Activated naive CD8-positive, alpha-beta T cell treated with anti-CD3 and anti-CD28 coated beads for 36 hours (primary cell): ENCODE data around the gene KCNK16. TPM values are rescaled to one million over a fixed set of nuclear protein-coding genes. Genes with fewer than 3 reads are reported as not detected.

Experiments
- DNase-seq: peaks from one replicate; pipeline ENCODE4 v3.0.0; 2021
- H3K27ac Mint-ChIP-seq: one replicate; pipeline ENCODE4 v1.8.0; 2022; ENCODE audit warnings: mild to moderate bottlenecking, moderate library complexity, mixed read lengths
- H3K27me3 Mint-ChIP-seq: one replicate; pipeline ENCODE4 v1.8.0; 2022; ENCODE audit warnings: mild to moderate bottlenecking, mixed read lengths
- H3K36me3 Mint-ChIP-seq: one replicate; pipeline ENCODE4 v1.8.0; 2021; ENCODE audit warnings: mild to moderate bottlenecking, mixed read lengths
- H3K4me1 Mint-ChIP-seq: one replicate; pipeline ENCODE4 v1.8.0; 2021; ENCODE audit warnings: mixed read lengths
- H3K4me3 Mint-ChIP-seq: one replicate; pipeline ENCODE4 v1.8.0; 2022; ENCODE audit warnings: mild to moderate bottlenecking, moderate library complexity, mixed read lengths
- H3K9me3 Mint-ChIP-seq: one replicate; pipeline ENCODE4 v1.8.0; 2022; ENCODE audit warnings: mixed read lengths
- total RNA-seq, 2 experiments: library from RNA; stranded (reverse); gene quantifications; one replicate each; pipeline ENCODE4 v1.2.3, GENCODE V29; 2021

KCNK16 gene
- total RNA-seq, 2 experiments from 2014 or later, result not detected

DNA sequence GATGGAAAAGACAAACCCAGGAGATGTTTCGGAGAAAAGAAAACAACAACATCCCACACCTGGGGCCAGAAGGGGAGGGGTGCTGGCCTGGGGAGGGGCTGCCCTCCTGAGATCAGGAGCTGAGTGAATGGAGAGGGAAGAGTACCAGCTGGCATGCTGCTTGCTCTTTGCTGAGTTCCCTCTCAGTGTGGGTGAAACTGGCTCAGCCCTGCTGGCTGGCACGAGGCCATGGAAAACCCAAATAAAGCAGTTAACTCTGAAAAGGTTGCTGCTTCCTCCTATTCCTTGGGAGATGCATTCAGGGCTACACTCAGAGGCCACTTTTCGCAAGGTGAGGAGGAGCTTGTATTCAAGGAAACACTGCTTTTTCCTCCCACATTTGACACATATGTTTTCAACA is 8.0 kb upstream of the KCNK16 start:
- DNase-seq, result no peak
- Mint-ChIP-seq H3K27me3 (peaks cover 8% of the 10 kb centered on the region), H3K4me3 (no peak overlapping the region), H3K27ac (no peak overlapping the region), H3K4me1 (no peaks in the 10 kb centered on the region), H3K36me3 (no peaks in the 10 kb centered on the region), H3K9me3 (no peaks in the 10 kb centered on the region)

DNA sequence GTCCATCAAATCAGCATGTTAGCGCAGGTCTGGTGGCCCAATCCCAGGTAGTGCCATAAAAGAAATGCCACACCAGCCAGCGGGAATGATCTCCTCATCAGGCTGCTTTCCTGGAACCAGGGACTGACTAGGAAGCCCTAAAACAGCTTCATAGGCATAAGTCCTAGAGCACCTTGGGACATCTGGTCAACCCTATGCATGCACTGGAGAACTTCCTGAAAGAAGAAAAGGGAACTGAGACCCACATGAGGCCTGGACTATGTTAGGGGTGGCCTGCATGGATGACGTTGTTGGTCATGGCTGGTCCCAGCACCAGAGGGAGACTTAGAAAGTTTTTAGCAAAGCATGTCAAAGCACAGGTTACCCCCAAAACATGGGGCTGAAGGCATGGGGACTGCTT is 7.6 kb upstream of the KCNK16 start:
- Mint-ChIP-seq H3K9me3 (no peaks in the 10 kb centered on the region), H3K27me3 (peaks cover 8% of the 10 kb centered on the region), H3K4me1 (no peaks in the 10 kb centered on the region), H3K4me3 (no peak overlapping the region), H3K27ac (no peak overlapping the region), H3K36me3 (no peaks in the 10 kb centered on the region)
- no peak for DNase-seq

DNA sequence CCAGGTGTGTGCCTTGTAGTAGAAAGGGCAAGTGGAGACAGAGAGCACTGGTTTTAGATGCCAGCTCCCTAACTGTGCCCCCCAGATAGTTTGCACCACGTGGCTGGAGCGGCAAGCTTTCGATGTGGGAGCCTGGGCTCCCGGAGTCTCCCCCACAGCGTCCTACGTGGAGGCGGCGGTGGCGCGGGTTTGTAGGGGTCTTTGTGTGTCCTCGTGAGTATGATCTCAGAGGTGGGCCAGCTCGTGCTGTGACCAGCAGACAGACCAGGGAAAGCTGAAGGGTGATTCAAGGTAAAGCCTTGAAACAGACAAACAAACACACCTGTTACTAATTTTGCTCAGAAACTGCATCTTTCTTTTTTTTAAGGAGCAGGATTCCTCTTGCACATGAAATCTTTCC is 5.6 kb upstream of the KCNK16 start:
- Mint-ChIP-seq H3K4me3 (no peak overlapping the region), H3K9me3 (no peaks in the 10 kb centered on the region), H3K4me1 (no peaks in the 10 kb centered on the region), H3K27me3 (peaks cover 5% of the 10 kb centered on the region), H3K36me3 (no peaks in the 10 kb centered on the region), H3K27ac (no peak overlapping the region)
- no peak for DNase-seq

DNA sequence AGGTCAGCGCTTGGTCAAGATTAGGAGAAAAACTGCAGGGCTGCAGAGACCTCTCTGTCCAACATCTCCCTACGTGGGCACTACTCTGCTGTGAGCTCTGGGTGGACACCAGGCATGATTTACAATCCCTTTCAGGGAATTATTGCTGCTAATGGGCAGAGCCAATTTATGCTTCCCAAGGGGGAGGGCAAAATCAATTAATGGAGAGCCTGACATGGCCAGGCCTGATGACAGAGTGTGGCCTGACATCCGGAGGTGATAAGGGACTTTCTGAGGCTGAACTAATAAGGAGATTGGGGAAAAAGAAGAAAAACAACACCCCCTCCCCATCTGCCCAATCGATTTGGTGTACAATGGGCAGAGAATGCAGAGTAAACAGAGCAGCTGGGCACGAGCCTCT is 5.0 kb upstream of the KCNK16 start:
- Mint-ChIP-seq H3K9me3 (no peaks in the 10 kb centered on the region), H3K4me3 (no peak overlapping the region), H3K36me3 (no peaks in the 10 kb centered on the region), H3K27me3 (peaks cover 5% of the 10 kb centered on the region), H3K27ac (no peak overlapping the region), H3K4me1 (no peaks in the 10 kb centered on the region)
- DNase-seq, result no peak

DNA sequence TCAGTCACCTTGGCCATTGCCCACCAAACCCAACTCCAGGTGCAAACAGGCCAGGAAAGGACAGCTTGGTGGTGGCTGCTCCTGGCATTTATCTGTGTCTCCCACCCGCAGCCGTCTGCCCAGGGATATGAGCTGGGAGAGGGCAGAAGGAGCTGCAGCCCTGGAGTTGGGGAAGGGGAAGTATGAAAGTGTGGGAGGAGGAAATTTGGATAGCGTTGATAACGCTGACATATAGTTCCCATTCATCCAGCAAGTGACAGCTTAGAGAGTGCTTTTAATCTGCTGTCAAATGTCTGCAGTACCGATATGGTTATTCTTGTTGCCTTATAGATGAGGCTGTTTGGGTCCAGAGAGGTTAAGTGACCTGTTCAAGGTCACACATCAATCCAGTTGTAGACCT is 741 bp downstream of the KCNK16 start:
- no peak for DNase-seq
- H3K9me3 Mint-ChIP-seq, result no peaks in the 10 kb centered on the region
- H3K36me3 Mint-ChIP-seq, result no peaks in the 10 kb centered on the region
- H3K27ac Mint-ChIP-seq, result no peak overlapping the region
- H3K4me3 Mint-ChIP-seq, result no peak overlapping the region
- H3K4me1 Mint-ChIP-seq, result no peaks in the 10 kb centered on the region
- peaks cover 9% of the 10 kb centered on the region for H3K27me3 Mint-ChIP-seq

DNA sequence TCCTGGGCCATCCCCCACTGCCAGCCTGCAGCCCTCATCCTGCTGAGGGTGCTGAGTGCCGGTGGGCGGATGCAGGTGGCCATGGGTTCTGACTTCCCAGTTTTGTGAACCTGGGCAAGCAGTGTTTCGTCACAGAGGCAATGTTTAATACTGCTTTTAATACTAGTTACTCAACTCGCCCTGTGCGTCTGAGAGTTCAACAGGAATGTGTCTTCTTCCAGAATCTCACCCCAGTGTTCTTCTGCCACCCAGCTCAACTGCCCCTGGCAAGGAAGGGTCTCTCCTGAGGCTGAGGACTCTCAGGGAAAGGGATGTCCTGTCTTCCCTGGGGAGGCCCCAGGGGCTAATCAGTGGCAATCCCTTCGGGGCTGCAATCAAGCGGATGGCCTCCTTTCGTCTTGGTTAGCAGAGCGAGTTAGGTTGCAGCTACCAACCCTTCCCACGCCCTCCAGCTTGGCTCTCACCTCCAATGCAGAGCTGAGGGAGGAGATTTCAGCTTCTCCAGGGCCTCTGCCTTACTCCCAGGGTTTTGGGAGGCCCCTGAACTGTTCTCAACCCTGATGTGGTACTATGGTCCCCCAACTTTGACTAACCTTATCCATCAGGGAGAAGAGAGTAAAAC is 2.0 kb downstream of the KCNK16 start:
- Mint-ChIP-seq H3K4me1 (no peaks in the 10 kb centered on the region), H3K36me3 (no peaks in the 10 kb centered on the region), H3K27ac (no peak overlapping the region), H3K9me3 (no peaks in the 10 kb centered on the region), H3K4me3 (no peak overlapping the region), H3K27me3 (peaks cover 13% of the 10 kb centered on the region)
- no peak for DNase-seq

DNA sequence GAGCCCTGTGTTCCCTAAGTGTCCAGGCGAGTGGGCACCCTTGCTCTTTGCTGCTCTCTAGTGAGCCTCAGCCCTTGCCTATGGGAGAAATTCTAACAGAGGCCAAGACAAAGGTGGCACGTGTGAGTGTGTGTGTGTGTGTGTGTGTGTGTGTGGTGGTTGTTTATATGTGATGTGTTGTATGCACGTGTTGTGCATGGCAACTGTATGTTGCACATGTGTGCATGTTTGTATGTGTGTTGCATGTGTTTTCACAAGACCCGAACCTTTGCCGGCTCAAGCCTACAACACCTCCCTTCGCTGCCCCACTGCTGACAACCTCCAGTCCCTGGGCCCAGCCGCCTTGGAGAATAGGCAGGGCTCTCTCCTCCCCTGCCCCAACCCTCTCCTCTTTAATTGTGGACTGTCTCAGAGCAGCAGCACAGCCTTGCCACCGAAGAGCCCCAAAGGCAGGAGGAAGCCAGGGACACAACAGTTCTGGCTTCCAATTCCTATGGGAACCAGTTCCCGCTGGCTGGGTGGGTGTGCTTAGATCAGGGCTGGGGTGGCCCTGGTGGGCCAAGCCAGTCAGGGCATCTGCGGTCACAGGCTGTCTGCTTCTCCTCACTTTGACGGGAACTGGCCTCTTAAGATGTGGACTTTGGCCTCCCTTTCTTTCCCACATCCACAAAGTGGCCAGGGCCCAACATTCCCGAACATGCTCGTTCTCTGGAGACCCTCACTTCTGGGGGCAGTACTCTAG is 2.7 kb downstream of the KCNK16 start:
- DNase-seq, result no peak
- no peaks in the 10 kb centered on the region for H3K36me3 Mint-ChIP-seq
- H3K9me3 Mint-ChIP-seq, result no peaks in the 10 kb centered on the region
- H3K27ac Mint-ChIP-seq, result no peak overlapping the region
- no peak overlapping the region for H3K4me3 Mint-ChIP-seq
- H3K27me3 Mint-ChIP-seq, result peaks cover 19% of the 10 kb centered on the region
- no peaks in the 10 kb centered on the region for H3K4me1 Mint-ChIP-seq

DNA sequence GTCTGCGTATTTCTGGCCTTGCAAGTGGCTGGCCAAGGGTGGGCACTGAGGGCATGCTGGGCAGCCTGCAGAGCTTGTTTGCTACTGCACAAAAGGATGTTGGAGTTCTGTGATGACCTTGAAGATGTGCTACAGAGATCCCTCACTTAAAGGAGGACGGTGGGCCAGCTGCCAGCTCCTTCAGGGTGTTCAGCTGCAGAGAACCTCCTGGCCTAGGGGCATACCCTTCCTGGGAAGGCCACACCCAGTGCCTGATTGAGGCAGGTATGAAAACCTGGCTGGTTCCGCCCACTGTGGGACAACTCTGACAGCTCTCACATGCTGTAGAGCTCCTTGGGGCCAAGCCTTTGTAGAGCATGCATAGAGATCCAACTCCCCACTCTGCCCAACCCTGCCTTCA is 5.2 kb downstream of the KCNK16 start:
- no peak for DNase-seq
- no peak overlapping the region for H3K4me3 Mint-ChIP-seq
- H3K27ac Mint-ChIP-seq, result no peak overlapping the region
- H3K36me3 Mint-ChIP-seq, result no peaks in the 10 kb centered on the region
- no peaks in the 10 kb centered on the region for H3K9me3 Mint-ChIP-seq
- H3K27me3 Mint-ChIP-seq, result peaks cover 40% of the 10 kb centered on the region
- H3K4me1 Mint-ChIP-seq, result peaks cover 6% of the 10 kb centered on the region

DNA sequence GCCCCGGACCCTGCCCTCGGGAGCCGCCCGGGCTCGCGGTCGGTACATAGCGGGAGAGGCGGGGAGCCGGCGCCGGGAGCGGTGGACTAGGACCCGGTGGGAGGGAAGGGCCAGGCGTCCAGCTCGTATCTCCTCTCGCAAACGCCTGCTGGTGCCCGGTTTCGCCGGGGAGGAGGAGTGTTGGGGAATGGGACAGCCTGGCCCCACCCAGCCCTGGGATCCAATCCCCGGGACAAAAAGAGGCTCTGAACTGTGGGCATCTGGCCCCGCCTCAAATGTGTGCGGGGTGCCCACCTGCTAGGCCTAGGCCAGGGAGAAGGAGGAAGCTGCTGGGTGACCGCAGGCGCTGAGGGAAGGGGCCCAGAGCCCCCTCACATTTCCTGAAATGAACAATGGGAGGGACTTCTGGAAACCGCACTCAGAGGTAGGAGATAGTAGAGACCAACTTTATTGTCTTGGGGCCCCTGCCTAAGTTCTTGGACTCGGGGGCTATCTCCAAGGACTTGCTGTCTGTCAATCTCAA is 8.2 kb downstream of the KCNK16 start, which contains the start of gene KCNK17:
Gene KCNK17 (minus strand): TSS at position 147 of the 523 bp plus-strand sequence. CDS start 99 bp downstream, at position 48.
- DNase-seq, result no peak
- Mint-ChIP-seq H3K36me3 (no peaks in the 10 kb centered on the region), H3K4me1 (peaks cover 6% of the 10 kb centered on the region), H3K27ac (no peak within 1 kb of the TSS), H3K27me3 (peaks cover 57% of the 10 kb centered on the region), H3K9me3 (no peaks in the 10 kb centered on the region), H3K4me3 (no peak within 1 kb of the TSS)

DNA sequence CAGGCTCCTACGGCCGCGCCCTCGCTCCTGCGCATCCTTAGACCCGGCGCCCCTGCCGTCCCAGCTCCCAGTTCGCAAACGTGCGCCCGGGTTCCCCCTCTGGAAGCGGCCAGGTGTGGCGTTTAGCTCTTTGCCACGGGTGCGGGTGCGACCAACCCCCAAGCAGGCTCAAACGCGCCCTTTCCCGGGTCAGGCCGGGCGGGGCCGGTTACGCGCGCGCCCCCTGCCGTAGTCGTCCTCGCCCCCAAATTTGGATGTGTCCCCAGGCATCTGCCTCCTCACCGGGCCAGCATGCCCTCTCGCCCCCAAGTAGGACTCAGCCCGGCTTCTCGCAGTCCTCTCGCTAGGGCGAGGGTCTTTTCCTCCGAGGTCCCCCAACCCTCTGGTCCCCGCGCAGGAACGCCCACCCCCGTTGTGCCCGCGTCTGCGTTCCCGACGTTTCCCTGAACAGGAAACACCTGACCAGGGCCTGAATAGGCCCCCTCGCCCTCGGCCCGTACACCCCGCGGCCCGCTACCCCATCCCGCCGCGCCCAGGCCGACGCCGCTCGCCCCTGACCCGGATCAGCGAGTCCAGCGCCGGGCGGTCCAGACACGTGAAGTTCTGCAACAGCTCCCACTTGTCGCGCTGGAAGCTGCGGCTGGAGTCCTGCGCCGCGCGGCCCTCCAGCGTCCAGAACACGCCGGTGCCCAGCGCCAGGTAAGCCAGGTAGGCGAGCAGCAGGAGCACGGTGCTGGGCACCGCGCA is 8.8 kb downstream of the KCNK16 start:
- Mint-ChIP-seq H3K27ac (no peak overlapping the region), H3K27me3 (peaks cover 57% of the 10 kb centered on the region), H3K4me1 (peaks cover 6% of the 10 kb centered on the region), H3K4me3 (no peak overlapping the region), H3K36me3 (no peaks in the 10 kb centered on the region), H3K9me3 (no peaks in the 10 kb centered on the region)
- DNase-seq, result peak; percentile 9

DNA sequence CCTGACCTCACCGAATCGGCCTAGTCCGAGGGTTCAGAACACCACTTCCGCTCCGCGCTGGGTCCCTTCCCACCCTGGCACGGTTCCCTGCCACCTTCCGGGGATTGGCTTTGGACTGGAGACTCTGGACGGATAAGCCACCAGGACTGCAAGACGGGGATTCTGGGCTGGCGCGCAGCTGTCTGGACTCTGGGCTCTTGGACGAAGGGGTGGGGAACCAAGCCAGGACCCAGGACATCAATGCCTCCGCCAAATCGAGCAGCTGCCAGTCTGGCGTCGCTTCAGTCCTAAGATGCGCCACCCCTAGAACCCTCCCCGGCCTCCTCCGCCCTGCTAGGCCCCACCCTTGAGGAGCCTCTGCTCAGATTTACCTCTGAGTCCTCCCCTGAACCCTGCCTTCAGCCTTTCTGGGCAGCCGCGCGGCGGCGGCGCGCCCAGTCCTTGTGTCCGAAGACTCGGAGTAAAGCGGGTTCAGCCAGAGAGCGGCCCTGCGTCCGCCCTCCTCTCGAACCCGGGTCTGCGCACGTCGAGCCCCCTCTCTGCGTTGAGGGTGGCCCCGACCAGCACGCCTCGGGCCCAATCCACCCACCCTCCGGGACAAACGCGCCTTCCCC is 9.5 kb downstream of the KCNK16 start:
- no peak overlapping the region for H3K4me3 Mint-ChIP-seq
- peaks cover 6% of the 10 kb centered on the region for H3K4me1 Mint-ChIP-seq
- H3K27ac Mint-ChIP-seq, result no peak overlapping the region
- no peaks in the 10 kb centered on the region for H3K36me3 Mint-ChIP-seq
- peaks cover 54% of the 10 kb centered on the region for H3K27me3 Mint-ChIP-seq
- H3K9me3 Mint-ChIP-seq, result no peaks in the 10 kb centered on the region
- no peak for DNase-seq

DNA sequence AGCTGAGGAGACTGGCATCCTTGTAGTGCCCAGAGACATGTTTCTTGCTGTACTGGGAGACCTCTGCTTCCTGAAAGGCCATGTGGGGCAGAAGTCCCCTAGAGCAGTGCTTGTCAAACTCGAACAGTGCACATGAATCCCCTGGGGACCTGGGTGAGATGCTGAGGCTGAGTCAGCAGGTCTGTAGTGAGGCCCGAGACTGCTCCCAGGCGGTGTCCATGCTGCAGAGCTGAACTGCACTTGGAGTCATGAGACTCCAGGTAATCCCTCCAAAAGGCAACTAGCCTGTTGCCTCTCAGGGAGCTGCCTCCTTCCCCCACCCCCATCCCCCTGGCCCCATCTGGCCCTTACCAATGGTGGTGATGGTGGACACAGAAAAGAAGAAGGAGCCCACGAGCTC is 12.0 kb downstream of the KCNK16 start:
- Mint-ChIP-seq H3K27me3 (peaks cover 44% of the 10 kb centered on the region), H3K4me3 (no peak overlapping the region), H3K27ac (no peak overlapping the region), H3K9me3 (no peaks in the 10 kb centered on the region), H3K36me3 (no peaks in the 10 kb centered on the region), H3K4me1 (peaks cover 6% of the 10 kb centered on the region)
- no peak for DNase-seq

DNA sequence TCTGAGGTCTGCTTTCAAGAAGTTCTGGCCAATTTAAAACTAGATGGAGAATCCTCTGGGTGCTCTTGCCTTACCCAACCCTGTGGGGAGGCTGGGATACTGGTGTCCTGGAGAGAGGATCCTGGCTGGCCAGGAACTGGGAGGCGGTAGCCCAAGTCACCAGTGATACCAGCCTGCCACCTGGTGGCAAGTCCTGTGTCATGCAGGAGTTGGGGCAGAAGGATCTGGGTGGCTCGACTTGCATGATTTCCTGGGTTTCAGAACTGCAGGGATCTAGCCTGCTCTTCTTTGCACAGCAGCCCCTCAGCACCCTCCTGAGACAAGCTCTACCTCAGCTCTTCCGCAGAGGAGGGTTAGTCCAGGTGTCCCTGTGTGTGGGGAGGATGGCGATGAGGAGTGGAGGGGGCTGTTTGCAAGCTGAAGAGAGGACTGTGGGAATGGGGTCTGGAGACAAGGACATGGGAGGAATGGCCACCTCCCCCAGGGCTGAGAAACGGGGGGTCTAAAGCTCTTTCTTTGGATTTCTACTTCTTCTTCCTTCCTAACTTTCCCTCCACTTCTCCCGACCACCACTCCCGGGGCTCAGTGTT is 12.5 kb downstream of the KCNK16 start:
- Mint-ChIP-seq H3K27ac (no peak overlapping the region), H3K36me3 (no peaks in the 10 kb centered on the region), H3K4me3 (no peak overlapping the region), H3K27me3 (peaks cover 41% of the 10 kb centered on the region), H3K4me1 (peaks cover 6% of the 10 kb centered on the region), H3K9me3 (no peaks in the 10 kb centered on the region)
- DNase-seq, result peak; percentile 58

DNA sequence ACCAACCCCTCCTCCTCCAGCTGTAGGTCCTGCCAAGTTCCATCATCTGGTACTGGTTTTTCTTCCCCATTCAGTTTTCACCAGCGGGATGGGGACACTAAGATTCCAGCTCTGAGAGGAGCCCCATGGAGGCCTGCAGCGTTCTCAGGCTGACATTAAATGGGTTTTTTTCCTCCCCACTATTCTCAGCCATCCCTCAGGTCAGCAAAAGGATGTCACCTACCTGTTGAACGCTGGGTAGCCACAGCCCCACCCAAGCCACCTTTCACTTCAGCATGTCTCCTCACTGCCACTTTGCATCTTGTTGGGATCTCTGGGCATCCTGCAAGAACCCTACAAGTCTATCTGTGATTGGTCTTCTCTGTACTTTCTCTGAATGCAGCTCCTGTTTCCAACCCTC is 15.0 kb downstream of the KCNK16 start:
- Mint-ChIP-seq H3K4me1 (peaks cover 5% of the 10 kb centered on the region), H3K4me3 (no peak overlapping the region), H3K27ac (no peak overlapping the region), H3K9me3 (no peaks in the 10 kb centered on the region), H3K27me3 (peaks cover 20% of the 10 kb centered on the region), H3K36me3 (no peaks in the 10 kb centered on the region)
- no peak for DNase-seq

DNA sequence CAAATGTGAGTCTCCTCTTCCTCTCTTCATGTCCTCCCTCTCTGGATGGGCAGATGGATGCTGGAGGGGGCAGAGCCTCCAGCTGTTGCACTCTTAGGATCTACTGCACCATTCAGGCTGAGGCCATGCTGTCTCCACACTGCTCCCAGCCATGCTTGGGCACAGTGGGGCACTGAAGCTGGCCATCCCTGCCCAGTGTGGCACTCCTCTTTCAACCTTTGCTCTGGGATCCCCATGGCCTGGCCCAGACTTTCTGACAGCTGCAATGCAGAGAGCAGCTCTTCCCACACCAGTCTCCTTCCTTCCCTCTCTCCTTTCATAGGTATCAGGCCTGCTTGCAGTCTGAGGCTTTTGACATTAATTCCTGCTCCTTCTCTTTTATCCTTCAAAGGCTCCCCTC is 17.6 kb downstream of the KCNK16 start:
- Mint-ChIP-seq H3K36me3 (no peaks in the 10 kb centered on the region), H3K9me3 (no peaks in the 10 kb centered on the region), H3K27ac (no peak overlapping the region), H3K27me3 (peaks cover under 1% of the 10 kb centered on the region), H3K4me3 (no peak overlapping the region), H3K4me1 (peaks cover 5% of the 10 kb centered on the region)
- DNase-seq, result no peak
